HG03095 (cell line): ENCODE data around the gene TBC1D2B.

Source experiments
- ATAC-seq: cut with Tn5 transposase; IDR thresholded peaks from one replicate; pipeline ENCODE4 v1.9.1; 2021; ENCODE audit warnings: moderate library complexity; ENCODE audit not compliant: unreplicated experiment

TBC1D2B gene

DNA sequence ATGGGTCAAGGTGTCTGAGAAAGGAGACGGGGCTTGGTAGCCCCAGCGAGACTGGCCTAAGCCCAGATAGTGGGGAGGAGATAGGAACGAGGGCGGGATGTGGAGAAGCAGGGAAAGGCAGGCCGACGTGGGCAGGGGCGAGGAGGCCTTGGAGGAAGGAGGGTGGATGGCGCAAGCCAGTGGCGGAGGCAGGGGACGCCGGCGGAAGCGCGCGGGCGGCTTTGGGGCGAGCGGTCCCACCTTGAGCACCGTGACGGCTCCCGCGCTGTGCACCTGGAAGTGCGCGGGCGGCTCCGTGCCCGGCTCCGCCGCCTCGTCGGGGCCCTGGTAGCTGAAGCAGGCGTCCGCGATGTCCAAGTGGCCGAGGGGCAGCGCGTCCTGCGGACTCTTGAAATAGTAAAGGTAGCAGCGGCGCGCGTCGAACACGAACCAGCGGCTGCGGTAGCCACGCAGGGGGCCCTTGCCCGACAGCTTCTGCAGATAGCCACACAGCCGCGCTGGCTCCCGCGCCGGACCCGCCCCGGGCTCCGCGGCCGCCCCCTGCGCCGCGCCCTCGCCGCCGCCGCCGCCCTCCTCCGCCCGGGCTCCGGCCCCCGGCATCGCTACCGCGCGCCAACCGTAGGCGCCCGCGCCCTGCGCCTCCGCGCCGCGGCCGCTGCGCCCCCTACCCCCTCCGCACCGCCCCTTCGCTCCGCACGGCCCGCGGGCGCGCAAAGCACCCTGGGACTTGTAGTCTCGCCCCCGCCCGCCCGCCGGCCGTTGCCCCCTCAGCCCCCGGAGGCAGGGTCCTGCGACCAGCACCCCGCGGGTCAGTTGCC, at the start of gene TBC1D2B:
Gene TBC1D2B (minus strand): TSS at position 659 of the 818 bp plus-strand sequence. CDS start 59 bp downstream, at position 600.
- ATAC-seq: peak; percentile 55

DNA sequence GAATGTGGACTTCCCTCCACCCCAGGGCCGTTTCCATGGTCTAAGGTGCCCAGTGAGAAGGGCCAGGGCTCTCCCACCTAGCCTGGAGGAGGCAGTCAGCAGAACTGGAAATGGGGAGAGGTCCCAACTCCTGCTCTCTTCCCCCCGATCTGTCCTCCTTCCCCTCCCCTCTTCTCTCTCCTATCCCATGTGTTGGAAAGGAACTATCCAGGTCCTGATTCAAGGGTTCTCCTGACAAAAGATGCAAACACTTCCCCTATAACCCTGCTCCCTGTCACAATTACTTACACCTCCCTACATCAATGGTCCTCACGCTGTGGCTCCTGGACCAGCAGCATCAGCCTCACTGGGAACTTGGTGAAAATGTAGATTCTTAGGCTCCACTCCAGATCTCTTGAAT, 47.8 kb upstream of the TBC1D2B start:
- no peak for ATAC-seq

DNA sequence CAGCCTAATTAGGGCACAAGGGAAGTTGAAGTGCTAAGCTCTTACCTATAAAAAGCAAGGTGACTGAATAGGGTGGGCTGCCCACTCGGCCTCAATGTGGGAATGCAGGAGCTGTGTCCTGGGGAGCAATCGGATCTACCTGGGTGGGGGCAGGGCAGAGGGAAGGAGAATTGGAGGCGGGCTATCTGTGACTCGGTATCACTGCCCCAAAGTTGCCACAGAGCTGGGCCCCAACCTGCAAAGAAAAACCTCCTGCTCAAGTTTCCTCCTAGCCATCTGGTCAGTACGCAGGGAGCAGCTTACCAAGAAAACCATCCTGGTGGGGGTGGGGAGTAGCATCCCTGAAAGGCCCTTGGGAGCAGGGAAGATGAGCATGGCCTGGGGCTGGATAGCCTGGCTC, 43.0 kb upstream of the TBC1D2B start:
- ATAC-seq: no peak

DNA sequence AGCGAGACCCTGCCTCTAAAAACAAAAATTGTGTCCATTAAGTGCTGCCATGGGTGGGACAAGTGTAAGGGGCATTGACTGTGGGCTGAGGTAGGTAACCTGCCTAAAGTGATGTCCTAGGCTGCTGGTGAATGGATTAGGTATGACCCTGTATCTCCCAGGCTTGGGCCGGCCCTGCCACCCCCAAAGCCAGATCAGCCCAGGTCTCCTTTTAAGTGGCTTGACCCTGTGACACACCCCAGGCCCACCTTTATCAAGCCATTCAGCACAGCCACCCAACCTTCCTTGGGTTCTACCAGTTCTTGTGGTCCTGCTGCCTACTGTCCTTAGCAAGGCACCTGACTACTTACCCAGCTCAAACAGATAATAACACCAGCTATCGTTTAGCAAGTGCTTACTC, 35.0 kb upstream of the TBC1D2B start:
- no peak for ATAC-seq

DNA sequence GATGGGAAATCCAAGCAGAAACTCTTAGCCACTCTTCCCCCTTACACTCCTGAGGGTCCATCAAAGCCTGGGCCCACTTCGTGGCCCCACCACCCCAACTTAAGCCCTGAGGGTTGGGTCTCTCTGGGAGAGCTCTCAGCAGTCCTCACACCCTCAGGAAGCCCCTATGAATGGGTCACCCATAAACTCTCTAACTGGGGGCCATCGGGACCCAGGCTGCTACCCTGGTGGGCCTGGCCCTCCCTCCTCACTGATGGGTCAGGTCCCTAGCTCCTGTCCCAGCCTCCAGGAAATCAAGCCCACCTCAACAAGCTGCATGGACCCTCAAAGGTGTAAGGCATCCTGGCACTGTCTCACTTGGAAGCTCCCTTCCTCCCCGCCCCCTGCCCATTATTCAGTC, 34.3 kb upstream of the TBC1D2B start:
- no peak for ATAC-seq

DNA sequence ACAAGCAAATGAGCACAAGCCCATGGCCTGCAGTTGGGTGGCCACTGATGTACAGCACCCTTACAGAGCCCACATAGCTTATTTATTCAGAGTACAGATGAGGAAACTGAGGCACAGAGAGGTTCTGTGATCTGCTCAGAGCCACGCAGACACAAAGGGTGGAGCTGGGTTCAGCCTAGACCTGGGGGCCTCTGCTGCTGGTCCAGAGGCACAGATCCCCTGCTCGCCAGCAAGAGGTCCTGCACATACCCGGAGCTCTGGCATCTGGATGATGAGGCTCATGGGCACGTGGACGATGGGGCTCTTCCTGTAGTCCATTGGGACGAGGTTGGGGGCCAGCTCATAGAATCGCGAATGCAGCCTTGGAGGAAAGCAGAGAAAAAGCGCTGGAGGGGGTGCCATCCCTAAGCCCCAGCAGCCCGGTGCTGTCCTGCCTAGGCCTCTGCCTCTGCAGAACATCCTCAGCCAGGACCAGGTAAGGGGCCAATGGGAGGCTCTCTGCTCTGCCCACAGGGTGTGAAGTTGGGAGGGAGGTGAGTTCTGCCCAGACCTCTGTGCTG, 33.5 kb upstream of the TBC1D2B start:
- ATAC-seq: no peak

DNA sequence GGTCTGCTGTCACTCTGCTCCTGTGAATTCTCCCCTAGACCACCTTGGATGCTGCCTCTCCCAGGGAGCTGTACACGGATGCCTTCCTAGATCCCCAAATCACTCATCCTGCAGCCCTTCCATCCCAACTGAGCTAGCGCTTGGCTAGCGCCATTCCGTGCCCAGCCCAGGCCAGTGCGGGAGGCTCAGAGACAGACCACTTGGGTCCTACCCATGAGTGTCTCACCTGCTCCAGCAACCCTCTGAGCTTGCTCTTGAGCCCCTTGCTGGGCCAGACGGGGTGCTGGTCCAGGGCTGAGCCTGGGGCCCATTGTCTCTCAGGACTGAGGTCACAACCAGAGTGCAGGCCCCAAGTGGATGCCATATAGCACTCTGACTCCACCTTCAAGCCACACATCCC, 32.6 kb upstream of the TBC1D2B start:
- no peak for ATAC-seq

DNA sequence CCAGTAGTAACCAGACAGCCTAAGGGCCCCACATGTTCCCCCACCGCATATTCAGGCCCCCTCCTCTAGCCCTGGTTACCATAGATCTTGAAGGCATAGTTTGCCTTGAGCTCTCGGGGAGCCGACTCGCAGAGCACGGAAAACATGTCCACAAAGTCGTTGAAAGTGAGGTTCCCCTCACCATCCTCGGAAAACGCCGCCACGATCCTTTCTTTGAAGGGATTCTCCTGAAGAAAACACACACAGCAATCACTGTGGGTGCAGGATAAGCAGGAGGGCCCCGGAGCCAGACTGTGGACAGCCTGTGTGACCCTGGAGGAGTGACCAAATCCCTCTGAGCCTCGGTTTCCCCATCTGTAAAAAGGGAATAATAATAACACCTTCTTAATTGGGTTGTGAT, 31.6 kb upstream of the TBC1D2B start:
- ATAC-seq: no peak

DNA sequence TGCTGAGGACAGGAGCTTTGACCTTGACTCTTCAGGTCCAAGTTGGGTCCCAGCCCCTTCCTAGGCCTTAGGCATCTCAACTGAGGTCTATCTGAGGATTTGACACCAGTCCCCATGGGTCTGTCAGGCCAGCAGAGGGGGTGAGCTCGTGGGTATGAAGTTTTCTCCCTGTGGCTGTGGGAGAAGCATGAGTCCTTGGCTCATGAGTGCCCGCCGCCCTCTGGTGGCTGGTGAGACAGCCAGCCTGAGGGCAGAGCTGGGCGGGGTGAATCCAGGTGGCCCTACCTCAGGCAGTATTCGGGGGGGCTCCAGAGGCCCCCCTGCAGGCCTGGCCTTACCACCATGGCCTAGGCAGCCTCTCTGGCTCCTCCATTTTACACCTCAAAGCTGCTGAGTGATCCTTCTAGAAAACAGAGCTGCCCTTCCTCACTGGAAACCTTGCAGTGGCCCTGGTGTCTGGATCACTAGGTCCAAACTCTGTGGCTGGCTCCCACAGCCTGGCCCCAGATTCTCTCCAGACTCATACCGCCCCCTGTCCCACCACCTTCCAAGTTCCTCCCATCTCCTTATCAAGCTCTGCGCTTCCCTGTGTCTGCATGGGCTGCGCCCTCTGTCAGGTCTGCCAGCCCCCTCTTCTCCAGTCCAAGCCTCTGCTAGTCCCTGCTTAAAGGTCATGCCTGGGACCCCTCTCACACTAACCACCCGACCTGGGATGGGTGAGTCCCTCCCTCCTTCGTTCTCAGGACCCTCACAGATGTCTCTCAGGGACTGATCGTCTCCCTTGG, 31.0 kb upstream of the TBC1D2B start:
- ATAC-seq: no peak

DNA sequence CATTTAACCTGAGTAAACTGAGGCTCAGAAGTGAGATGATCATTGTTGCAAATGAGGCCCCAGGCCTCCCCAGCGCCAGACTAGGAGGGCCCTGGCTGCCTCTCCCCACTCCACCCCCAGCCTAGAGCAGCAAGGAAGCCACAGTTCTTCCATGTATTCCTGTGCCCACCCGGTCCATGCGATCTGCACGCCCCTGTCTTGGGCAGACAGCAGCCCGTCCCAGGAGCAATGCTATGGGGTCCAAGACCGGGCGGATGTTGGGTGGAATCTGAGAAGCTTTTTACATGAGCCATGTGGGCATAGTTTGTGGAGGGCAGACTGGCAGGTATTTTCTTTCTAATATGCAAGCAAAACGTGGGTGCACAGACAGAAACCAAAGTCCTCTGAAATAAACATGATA, 30.0 kb upstream of the TBC1D2B start:
- no peak for ATAC-seq

DNA sequence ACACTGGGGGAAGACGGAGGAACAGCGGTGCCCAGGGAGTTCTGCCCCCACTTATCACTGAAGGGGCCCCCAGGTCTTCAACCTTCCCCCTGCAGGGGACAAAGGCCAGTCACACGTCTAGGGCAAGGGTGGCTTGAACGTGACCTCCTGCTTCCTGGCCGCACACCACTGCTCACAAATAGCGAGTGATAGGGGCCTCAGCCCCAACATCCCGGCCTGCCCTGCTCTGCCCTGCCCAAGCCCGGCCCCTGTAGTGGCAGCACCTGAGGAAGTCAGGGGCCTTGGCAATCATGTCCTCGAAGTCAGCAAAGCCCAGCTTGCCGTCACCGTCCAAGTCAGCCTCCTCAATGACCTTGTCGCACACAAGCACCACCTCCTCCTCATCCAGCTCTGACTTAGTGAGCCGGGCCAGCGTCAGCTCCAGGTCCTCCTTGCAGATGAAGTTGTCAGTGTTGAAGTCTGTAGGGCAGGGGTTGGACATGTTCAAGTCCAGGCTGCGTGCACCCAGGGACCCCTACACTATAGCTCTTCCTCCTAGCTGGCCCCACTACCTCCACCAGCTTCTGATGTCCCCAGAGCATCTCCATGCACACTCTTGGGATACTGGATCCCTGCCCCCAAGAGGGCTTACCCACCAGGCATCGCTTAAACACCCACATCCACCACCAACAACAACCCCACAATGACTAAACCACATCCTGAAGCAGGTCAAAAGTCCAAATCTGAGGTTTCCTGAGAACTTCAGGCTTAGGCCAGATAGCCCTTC, 28.1 kb upstream of the TBC1D2B start:
- ATAC-seq: no peak

DNA sequence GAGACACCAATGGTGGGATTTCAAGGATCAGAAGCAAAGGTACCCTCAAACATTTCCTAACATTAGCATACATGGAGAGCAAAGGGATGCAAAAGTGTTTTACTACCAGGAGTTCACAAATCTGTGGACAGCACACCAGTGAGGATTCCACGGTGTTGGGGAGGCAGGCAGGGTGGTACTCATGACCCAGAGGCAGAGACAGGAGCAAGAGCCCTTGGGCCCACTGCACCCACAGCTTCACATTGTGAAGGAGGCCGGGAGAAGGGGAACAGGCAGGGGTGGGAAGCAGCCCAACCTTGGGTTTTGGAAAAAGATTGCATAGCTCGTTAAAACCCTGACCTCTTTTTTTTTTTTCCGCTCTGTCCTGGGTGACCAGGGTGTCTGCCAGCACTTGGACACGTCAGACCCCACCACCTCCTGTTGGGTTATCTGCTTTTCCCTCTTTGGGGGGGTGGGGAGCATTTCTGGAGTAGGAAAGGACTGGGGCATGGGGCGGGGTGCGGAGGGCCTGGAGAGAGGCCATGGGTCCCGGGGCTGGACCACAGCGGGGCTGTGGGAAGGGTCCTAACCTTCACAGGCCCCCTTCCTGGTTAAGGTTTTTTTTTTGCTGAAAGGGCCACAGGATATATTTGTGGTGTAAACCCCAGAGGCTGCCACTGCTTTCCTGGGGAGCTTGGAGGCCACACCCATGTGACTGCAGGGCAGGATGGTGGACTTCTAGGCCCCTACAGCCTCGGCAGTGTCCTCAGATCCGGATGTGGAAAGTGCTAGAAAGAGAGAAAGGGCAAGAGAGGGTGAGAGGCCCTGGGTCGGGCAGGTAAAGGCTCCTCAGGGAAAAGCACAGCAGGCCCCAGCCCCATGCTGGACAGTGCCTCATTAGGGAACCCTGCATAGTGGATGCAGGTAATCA, 27.3 kb upstream of the TBC1D2B start:
- ATAC-seq: no peak

DNA sequence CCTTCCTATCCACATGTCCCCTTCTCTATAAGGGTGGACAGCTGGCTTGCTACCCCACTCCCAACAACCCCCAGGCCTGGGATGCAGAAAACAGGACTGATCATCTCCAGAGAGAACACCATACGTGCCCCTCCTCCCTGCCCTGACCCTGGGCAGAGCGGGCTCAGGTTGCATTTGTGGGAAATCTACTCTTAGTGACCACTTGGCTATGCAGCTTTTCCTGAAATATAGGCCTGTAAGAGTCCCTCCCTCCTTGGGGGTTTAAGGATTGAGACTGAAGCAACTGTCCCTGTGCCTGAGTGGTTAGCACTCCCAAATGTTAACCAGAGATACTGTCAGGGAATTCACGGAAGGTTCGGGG, 26.6 kb upstream of the TBC1D2B start:
- ATAC-seq: peak; percentile 18

DNA sequence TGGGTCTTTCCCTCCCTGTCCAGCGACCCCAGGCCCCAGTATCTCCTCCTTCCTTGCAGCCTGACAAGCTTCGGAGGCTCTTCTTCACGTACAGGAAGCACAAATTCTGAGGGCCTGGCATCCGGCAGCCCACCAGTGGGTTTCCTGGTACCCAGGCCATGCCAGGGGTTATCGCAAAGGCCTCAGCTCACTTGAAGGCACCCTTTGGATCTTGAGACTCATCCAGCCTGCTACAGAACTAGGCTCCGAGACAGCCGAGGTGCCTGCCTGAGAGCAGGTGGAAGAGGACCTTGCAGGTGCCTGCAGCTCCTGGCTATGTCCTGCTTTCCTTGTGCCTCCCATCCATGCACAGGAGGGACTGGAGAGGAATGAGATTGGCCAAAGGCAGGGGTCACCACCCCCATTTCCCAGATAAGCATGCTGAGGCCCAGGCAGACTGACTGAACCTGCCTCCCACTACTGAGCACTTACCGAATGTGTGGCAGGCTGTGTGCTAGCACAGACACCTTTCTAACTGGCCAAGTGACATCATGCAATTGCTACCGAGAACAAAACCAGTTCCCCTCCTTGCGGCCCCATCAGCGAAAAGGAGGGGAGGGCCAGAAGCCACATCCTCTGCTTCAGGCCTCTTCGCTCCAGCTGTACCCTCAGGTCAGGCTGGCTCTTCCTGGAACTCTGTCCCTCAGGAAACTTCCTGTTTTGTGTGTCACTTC, 26.1 kb upstream of the TBC1D2B start:
- peak; percentile 85 for ATAC-seq

DNA sequence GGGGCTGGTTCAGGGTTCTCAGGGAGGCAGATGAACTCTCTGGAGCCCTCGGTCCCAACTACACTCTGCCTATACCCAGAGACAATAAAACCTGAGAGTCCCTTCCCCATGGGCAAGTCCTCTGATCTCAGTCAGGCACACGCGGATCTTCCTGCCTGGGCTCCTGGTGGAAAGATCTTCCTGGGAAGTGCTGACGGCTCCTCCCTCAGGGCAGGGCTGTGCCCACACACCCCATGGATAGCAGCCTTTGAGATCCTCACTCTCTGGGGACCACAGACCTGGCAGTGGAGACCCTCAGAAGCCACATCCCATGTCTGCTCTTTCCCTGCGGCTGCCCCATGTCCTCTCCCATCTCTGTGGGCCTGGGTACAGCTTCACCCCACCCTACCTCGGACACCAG, 25.2 kb upstream of the TBC1D2B start:
- ATAC-seq: no peak

DNA sequence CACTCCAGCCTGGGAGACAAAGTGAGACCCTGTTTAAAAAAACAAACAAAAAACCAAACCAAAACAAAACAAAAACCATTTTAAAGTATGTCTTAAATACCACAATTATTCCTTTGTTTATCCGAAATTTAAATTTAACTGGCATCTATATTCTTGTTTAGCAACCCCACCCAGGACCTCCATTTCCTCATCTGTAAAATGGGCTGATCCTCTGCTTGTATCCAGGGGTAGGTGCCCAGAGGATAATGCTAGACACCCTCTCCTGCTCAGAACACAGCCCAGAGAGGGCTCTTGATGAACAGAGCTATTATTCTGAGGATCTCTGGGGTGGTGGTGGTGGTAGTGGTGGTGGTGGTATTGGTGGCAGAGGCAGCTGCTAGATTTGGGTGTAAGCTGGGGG, 24.7 kb upstream of the TBC1D2B start:
- no peak for ATAC-seq

DNA sequence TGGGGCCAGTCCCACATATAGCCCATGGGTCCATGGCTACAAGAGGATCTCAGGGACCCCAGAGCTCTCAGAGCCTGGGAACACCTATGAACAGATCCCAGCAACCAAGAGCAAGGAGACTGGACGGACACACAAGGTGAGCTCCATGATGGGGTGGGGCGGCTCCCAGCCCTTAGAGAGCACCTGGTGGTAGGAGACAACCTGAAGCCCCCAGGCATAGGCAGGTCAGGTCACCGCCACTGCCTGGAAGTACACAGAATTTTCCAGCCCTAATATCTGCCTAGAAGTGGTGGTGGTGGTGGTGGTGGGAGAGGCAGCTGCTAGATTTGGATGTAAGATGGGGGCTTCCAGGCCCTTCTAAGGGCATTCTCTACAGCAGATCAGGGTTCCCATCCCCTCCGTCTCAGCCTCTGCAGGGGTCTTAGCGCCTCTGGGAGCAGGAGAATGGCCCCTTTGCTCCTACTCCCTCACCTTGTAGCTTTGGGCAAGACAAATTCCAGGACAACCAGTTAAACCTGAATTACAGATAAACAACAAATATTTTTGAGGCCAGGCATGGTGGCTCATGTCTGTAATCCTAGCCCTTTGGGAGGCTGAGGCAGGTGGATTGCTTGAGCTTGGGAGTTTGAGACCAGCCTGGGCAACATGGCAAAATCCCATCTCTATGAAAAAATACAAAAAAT, 24.1 kb upstream of the TBC1D2B start:
- ATAC-seq: no peak

DNA sequence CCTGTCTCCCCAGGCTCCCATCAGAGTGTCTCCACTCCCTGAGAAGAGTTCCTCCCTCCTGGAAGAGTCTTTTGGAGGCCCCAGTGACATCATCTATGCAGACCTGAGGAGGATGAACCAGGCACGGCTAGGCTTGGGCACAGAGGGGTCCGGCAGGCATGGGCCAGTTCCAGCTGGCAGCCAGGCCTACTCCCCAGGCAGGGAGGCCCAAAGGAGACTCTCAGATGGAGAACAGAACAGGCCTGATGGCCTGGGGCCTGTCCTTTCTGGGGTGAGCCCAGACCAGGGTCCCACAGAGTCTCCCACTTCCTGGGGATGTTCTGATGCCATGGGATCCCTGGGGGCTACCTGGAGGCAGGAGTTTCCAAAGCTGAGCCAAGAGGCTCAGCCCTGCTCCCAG, 23.4 kb upstream of the TBC1D2B start:
- ATAC-seq: no peak

DNA sequence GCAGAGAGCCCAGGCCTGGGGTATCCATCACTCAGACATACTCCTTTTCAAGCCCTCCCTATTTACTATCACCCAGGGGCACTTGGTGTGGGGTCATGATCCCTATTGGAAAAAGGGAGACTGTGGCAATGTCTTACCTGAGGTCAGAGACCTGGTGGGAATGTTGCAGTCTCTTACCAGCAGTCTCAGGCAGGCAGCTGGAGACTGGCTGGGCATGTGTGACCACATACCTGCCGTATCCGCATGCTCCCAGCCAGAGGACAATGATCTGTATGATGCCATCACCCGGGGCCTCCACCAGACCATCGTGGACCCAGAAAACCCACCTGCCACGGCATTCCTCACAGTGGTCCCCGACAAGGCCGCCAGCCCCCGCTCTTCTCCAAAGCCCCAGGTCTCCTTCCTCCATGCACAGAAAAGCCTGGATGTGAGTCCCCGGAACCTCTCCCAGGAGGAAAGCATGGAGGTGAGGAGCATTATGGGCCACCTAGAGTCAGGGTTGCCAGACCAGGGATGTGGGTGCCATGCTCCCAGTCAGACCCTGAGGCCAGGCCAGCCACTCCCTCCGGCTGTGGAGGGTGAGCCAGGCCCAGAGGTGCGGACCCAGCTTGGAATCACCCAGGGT, 20.7 kb upstream of the TBC1D2B start:
- no peak for ATAC-seq
